ENCODE data around the gene DNM2. TPM values are rescaled to one million over a fixed set of nuclear protein-coding genes. Genes with fewer than 3 reads are reported as not detected.

Gene DNM2
- total and polyA plus RNA-seq, 2 donors (not counting 1 experiment from before 2014, with no cell fraction given): 42.6 to 76.8 TPM

GRCh38 chr19:10763411-10763810, 45.5 kb downstream of the DNM2 start:
- H2AFZ ChIP-seq (ENCODE audit: low read length): no peak overlapping the region
- H3K36me3 ChIP-seq (ENCODE audit: control insufficient read depth, insufficient read depth, low read length): peaks cover 9% of the 10 kb centered on the region
- DNase-seq (ENCODE audit: low read depth in 2 of 2): no peak
- no peaks in the 10 kb centered on the region for H4K20me1 ChIP-seq (ENCODE audit: control insufficient read depth, extremely low read depth, insufficient read depth, low read length)
- H3K27ac ChIP-seq (ENCODE audit: insufficient read depth, low read length): no peak overlapping the region
- no peak overlapping the region for H3K4me2 ChIP-seq (ENCODE audit: extremely low read depth, insufficient read depth, low read length)
- H3K9ac ChIP-seq (ENCODE audit: insufficient read depth, low read length): no peak overlapping the region
- peaks cover 23% of the 10 kb centered on the region for H3K79me2 ChIP-seq (ENCODE audit: control insufficient read depth, insufficient read depth, low read length)
- TF ChIP-seq EZH2 (IDR thresholded peaks at IDR 0.05; ENCODE audit: low read length, missing control alignments): no peak
- TF ChIP-seq, protein P1, sequence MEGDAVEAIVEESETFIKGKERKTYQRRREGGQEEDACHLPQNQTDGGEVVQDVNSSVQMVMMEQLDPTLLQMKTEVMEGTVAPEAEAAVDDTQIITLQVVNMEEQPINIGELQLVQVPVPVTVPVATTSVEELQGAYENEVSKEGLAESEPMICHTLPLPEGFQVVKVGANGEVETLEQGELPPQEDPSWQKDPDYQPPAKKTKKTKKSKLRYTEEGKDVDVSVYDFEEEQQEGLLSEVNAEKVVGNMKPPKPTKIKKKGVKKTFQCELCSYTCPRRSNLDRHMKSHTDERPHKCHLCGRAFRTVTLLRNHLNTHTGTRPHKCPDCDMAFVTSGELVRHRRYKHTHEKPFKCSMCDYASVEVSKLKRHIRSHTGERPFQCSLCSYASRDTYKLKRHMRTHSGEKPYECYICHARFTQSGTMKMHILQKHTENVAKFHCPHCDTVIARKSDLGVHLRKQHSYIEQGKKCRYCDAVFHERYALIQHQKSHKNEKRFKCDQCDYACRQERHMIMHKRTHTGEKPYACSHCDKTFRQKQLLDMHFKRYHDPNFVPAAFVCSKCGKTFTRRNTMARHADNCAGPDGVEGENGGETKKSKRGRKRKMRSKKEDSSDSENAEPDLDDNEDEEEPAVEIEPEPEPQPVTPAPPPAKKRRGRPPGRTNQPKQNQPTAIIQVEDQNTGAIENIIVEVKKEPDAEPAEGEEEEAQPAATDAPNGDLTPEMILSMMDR (conservative IDR thresholded peaks at IDR 0.05 in 1 of 2, IDR thresholded peaks at IDR 0.05 in 1 of 2; ENCODE audit: low read depth in 1 of 2, low read length in 2 of 2): no peak
- H3K9me3 ChIP-seq (ENCODE audit: control insufficient read depth, insufficient read depth, low read depth, low read length): no peaks in the 10 kb centered on the region
- H3K4me3 ChIP-seq (replicated peaks in 1 of 4; ENCODE audit: control extremely low read depth in 1 of 4, insufficient read depth in 1 of 4, low read depth in 3 of 4, low read length in 4 of 4): no peak overlapping the region
- no peaks in the 10 kb centered on the region for H3K27me3 ChIP-seq (ENCODE audit: control insufficient read depth, insufficient read depth, low read length)
- peaks cover 9% of the 10 kb centered on the region for H3K4me1 ChIP-seq (ENCODE audit: control insufficient read depth, extremely low read depth, insufficient read depth, low read length)

DNA sequence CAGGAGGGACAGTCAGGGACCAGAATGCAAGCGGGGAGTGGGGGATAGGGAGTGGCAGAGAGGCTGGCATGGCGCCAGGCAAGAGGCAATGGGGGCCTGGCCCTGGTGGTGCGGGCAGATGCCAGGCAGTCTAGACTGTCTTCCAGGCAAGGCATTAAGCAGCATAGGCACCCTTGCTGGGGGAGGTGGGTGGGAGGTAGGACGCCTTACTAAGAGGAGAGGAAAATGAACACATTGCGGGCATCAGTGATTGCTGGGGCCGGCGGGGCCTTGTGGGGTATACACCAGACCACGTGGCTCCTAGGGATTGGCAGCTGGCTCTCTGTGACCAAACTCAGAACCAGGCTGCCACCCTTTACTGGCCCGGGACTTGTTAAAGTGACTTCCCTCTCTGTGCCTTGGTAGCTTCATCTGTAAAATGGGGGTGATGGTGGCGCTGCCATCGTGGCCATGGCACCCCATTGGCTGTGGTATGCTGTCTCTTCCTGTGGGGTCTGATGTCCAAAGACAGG, 46.0 kb downstream of the DNM2 start:
- H4K20me1 ChIP-seq (ENCODE audit: control insufficient read depth, extremely low read depth, insufficient read depth, low read length): no peaks in the 10 kb centered on the region
- peaks cover 24% of the 10 kb centered on the region for H3K79me2 ChIP-seq (ENCODE audit: control insufficient read depth, insufficient read depth, low read length)
- H3K36me3 ChIP-seq (ENCODE audit: control insufficient read depth, insufficient read depth, low read length): peaks cover 9% of the 10 kb centered on the region
- H3K9ac ChIP-seq (ENCODE audit: insufficient read depth, low read length): no peak overlapping the region
- no peak overlapping the region for H2AFZ ChIP-seq (ENCODE audit: low read length)
- H3K4me3 ChIP-seq (replicated peaks in 1 of 4; ENCODE audit: control extremely low read depth in 1 of 4, insufficient read depth in 1 of 4, low read depth in 3 of 4, low read length in 4 of 4): no peak overlapping the region
- H3K4me2 ChIP-seq (ENCODE audit: extremely low read depth, insufficient read depth, low read length): no peak overlapping the region
- no peak overlapping the region for H3K27ac ChIP-seq (ENCODE audit: insufficient read depth, low read length)
- peaks cover 9% of the 10 kb centered on the region for H3K4me1 ChIP-seq (ENCODE audit: control insufficient read depth, extremely low read depth, insufficient read depth, low read length)
- TF ChIP-seq, protein P1 (conservative IDR thresholded peaks at IDR 0.05 in 1 of 2, IDR thresholded peaks at IDR 0.05 in 1 of 2; ENCODE audit: low read depth in 1 of 2, low read length in 2 of 2): no peak
- no peak for TF ChIP-seq EZH2 (IDR thresholded peaks at IDR 0.05; ENCODE audit: low read length, missing control alignments)
- H3K27me3 ChIP-seq (ENCODE audit: control insufficient read depth, insufficient read depth, low read length): no peaks in the 10 kb centered on the region
- no peaks in the 10 kb centered on the region for H3K9me3 ChIP-seq (ENCODE audit: control insufficient read depth, insufficient read depth, low read depth, low read length)
- no peak for DNase-seq (ENCODE audit: low read depth in 2 of 2)

DNA sequence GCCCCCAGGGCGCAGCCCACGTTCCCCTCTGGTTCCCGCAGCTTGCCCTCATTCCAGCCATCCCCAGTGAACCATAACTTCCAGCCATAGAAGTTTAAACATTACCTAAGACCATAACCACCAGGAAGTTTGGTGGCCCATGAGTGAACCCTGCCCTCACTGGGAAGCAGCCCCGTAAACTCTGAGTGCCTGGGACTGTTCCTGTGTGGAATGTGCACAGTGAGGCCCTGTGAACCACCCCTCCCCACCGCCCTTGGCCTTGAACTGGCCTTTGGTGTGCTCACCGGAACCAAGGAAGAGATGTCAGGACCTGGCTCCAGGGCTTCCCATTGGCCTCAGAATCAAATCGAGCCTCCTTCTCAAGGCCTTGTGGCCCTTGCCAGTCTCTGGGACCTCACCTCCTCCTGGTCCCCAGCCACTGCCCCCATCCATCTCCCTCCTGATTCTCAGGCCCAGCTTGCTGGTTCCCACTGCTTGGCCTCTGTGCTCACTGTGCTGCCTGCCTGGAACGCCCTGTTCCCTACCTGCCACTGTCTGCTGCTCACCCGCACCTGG, 46.5 kb downstream of the DNM2 start:
- Histone ChIP-seq H3K27me3 (ENCODE audit: control insufficient read depth, insufficient read depth, low read length) (no peaks in the 10 kb centered on the region), H3K4me2 (ENCODE audit: extremely low read depth, insufficient read depth, low read length) (no peak overlapping the region), H3K9ac (ENCODE audit: insufficient read depth, low read length) (no peak overlapping the region), H4K20me1 (ENCODE audit: control insufficient read depth, extremely low read depth, insufficient read depth, low read length) (no peaks in the 10 kb centered on the region), H2AFZ (ENCODE audit: low read length) (no peak overlapping the region), H3K36me3 (ENCODE audit: control insufficient read depth, insufficient read depth, low read length) (peaks cover 10% of the 10 kb centered on the region), H3K27ac (ENCODE audit: insufficient read depth, low read length) (no peak overlapping the region), H3K4me3 (replicated peaks in 1 of 4; ENCODE audit: control extremely low read depth in 1 of 4, insufficient read depth in 1 of 4, low read depth in 3 of 4, low read length in 4 of 4) (no peak overlapping the region), H3K4me1 (ENCODE audit: control insufficient read depth, extremely low read depth, insufficient read depth, low read length) (peaks cover 9% of the 10 kb centered on the region), H3K9me3 (ENCODE audit: control insufficient read depth, insufficient read depth, low read depth, low read length) (no peaks in the 10 kb centered on the region), H3K79me2 (ENCODE audit: control insufficient read depth, insufficient read depth, low read length) (peaks cover 24% of the 10 kb centered on the region)
- no peak for DNase-seq (ENCODE audit: low read depth in 2 of 2)
- TF ChIP-seq, protein P1 (conservative IDR thresholded peaks at IDR 0.05 in 1 of 2, IDR thresholded peaks at IDR 0.05 in 1 of 2; ENCODE audit: low read depth in 1 of 2, low read length in 2 of 2): no peak
- no peak for TF ChIP-seq EZH2 (IDR thresholded peaks at IDR 0.05; ENCODE audit: low read length, missing control alignments)

Data from fibroblast of lung (primary cell).